MCF 10A (cell line): ENCODE measurements around the gene DLL1. TPM values are rescaled to one million over a fixed set of nuclear protein-coding genes. Genes with fewer than 3 reads are reported as not detected.
A peak's percentile ranks its signal among the peaks of the same experiment; 100 is the strongest.

ENCODE experiments used
- BruUV-seq: library from RNA; stranded (reverse); fragments of 400-500 nt; replicated peaks from 2 replicates; lab custom pipeline; 2021; lab: Mats Ljungman, UMichigan
- CTCF ChIA-PET: fragments of 300-600 bp; sonication (Branson Sonifier 250); formaldehyde crosslinking; extraction: SDS; loops from one replicate; lab custom pipeline; 2021; ENCODE audit warnings: antibody characterized with exemption, inconsistent platforms; lab: Yijun Ruan, JAX
- POLR2A ChIA-PET: fragments of 300-600, 350-650 bp; sonication (Branson Sonifier 250); formaldehyde crosslinking; extraction: SDS; loops from one replicate; lab custom pipeline; 2020; ENCODE audit warnings: antibody characterized with exemption, inconsistent platforms; lab: Yijun Ruan, JAX
- DNase-seq: peaks from one replicate; pipeline ENCODE4 v3.0.0-alpha.2; 2018; ENCODE audit not compliant: unreplicated experiment
- H3K27ac Mint-ChIP-seq: one replicate; pipeline ENCODE4 v1.8.0; 2022; ENCODE audit warnings: mild to moderate bottlenecking, low read depth, mixed read lengths; ENCODE audit not compliant: unreplicated experiment
- H3K27me3 Mint-ChIP-seq: one replicate; pipeline ENCODE4 v1.8.0; 2022; ENCODE audit warnings: mixed read lengths; ENCODE audit not compliant: insufficient read depth, unreplicated experiment
- H3K36me3 Mint-ChIP-seq: one replicate; pipeline ENCODE4 v1.8.0; 2022; ENCODE audit warnings: mild to moderate bottlenecking, moderate library complexity, mixed read lengths; ENCODE audit not compliant: insufficient read depth, unreplicated experiment
- H3K4me1 Mint-ChIP-seq: one replicate; pipeline ENCODE4 v1.8.0; 2022; ENCODE audit warnings: mixed read lengths; ENCODE audit not compliant: insufficient read depth, unreplicated experiment
- H3K4me3 Mint-ChIP-seq: one replicate; pipeline ENCODE4 v1.8.0; 2022; ENCODE audit warnings: mild to moderate bottlenecking, moderate library complexity, mixed read lengths; ENCODE audit not compliant: unreplicated experiment
- H3K9me3 Mint-ChIP-seq: one replicate; pipeline ENCODE4 v1.8.0; 2022; ENCODE audit warnings: mixed read lengths; ENCODE audit not compliant: unreplicated experiment
- intact Hi-C: fragments of 100-400 bp; cut with micrococcal nuclease; formaldehyde crosslinking; loops from 2 replicates; pipeline ENCODE4 v1.14.1; 2022
- total RNA-seq: library from RNA; stranded (reverse); gene quantifications from 2 replicates; pipeline ENCODE4 v1.2.3, GENCODE V29; 2022
- TF ChIP-seq, protein P1 (sequence below): fragments of 200-600 bp; IDR thresholded peaks from one replicate; pipeline ENCODE4 v1.8.0; 2022; ENCODE audit warnings: antibody characterized with exemption, mild to moderate bottlenecking; ENCODE audit not compliant: unreplicated experiment

Gene DLL1
- total RNA-seq, 1 experiment from 2014 or later: 1.4 TPM

DNA sequence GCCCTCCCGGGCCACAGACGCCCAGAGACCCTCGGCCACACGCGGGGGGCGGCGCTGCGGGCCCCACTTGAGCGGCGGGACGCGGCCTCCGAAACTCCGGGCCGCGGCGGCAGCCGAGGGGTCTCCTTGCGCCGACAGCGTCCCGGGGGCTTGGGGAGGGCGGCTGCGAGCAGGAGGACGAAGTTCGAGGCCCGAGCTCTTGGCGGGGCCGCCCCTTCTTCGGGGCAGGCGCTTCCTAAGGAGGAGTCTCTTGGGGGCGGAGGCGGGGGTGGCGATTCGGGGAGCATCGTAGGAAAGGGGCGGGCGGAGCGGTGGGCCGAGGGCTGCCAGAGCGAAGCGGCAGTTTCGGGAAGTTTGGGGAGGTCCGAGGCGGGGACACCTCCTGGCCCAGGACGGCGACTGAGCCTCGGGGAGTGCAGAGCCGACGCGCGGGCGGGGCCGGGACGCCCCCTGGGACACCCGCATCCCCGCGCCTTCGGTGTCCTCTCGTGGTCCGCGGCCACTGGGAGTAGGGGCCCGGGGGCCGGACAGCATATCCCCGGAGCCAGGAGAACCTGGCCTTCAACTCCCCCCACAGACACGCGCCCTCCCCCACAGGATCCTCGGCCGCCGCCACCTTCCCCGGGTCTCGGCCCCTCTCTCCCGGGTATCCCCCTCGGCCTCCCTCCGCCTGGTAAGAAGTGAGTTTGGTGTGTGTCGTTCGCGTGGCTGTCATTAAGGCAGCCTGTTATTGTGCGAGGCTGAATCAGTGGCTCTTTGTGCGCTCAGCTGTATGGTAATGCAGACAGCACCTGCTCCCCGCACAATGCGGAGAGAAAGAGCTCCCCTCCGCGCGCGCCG is 613 bp upstream of the DLL1 start:
- intact Hi-C loops: loop anchor here (1.0 to 10.0 kb wide), 5 partner anchors 117 to 1397 kb away; no protein-coding TSS in a partner anchor
- Mint-ChIP-seq H3K9me3 (no peaks in the 10 kb centered on the region), H3K4me3 (peak overlapping the region; percentile 67), H3K27ac (no peak overlapping the region), H3K27me3 (peaks cover 74% of the 10 kb centered on the region), H3K4me1 (peaks cover 14% of the 10 kb centered on the region), H3K36me3 (peaks cover 5% of the 10 kb centered on the region)
- CTCF ChIA-PET: interaction anchor here (0.5 to 6.5 kb wide), 15 partner anchors 12 to 502 kb away, joined by 3 to 65 read pairs (median 5); no protein-coding TSS in a partner anchor
- POLR2A ChIA-PET: interaction anchor here (1.3 to 2.0 kb wide), 3 partner anchors 13 to 460 kb away, joined by 3 to 12 read pairs (median 8); no protein-coding TSS in a partner anchor
- TF ChIP-seq, protein P1, sequence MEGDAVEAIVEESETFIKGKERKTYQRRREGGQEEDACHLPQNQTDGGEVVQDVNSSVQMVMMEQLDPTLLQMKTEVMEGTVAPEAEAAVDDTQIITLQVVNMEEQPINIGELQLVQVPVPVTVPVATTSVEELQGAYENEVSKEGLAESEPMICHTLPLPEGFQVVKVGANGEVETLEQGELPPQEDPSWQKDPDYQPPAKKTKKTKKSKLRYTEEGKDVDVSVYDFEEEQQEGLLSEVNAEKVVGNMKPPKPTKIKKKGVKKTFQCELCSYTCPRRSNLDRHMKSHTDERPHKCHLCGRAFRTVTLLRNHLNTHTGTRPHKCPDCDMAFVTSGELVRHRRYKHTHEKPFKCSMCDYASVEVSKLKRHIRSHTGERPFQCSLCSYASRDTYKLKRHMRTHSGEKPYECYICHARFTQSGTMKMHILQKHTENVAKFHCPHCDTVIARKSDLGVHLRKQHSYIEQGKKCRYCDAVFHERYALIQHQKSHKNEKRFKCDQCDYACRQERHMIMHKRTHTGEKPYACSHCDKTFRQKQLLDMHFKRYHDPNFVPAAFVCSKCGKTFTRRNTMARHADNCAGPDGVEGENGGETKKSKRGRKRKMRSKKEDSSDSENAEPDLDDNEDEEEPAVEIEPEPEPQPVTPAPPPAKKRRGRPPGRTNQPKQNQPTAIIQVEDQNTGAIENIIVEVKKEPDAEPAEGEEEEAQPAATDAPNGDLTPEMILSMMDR: no peak
- no TSS peak for BruUV-seq
- peak; percentile 17 for DNase-seq

DNA sequence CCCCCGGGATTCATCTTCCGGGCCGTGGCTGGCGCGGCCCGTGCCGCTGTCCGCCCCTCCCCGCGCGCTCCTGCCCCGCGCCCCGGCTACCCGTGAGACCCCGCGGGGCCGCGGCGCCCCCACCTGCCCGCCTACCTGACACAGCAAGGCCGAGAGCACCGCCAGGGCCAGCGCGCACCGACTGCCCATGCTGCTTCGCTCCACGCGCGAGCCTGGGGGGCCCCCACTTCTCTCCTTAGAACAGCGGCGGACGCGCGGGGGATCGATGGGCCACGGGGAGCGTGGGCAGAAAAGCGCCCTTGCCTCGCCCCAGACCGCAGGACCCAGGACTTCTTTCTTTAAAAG is 955 bp downstream of the DLL1 start:
- Mint-ChIP-seq H3K9me3 (no peaks in the 10 kb centered on the region), H3K4me3 (peak overlapping the region; percentile 85), H3K27ac (peak overlapping the region; percentile 23), H3K36me3 (peaks cover 5% of the 10 kb centered on the region), H3K27me3 (peaks cover 67% of the 10 kb centered on the region), H3K4me1 (peaks cover 14% of the 10 kb centered on the region)
- intact Hi-C loops: loop anchor here (10.0 kb wide), 2 partner anchors 115 to 1395 kb away; no protein-coding TSS in a partner anchor
- TF ChIP-seq, protein P1: no peak
- POLR2A ChIA-PET: interaction anchor here (0.7 to 1.3 kb wide), 4 partner anchors 15 to 325 kb away, joined by 3 to 4 read pairs (median 4); no protein-coding TSS in a partner anchor
- no peak for DNase-seq
- BruUV-seq: no TSS peak
- CTCF ChIA-PET: interaction anchor here (0.6 to 6.5 kb wide), 4 partner anchors 177 to 457 kb away, joined by 3 to 65 read pairs (median 3); no protein-coding TSS in a partner anchor

DNA sequence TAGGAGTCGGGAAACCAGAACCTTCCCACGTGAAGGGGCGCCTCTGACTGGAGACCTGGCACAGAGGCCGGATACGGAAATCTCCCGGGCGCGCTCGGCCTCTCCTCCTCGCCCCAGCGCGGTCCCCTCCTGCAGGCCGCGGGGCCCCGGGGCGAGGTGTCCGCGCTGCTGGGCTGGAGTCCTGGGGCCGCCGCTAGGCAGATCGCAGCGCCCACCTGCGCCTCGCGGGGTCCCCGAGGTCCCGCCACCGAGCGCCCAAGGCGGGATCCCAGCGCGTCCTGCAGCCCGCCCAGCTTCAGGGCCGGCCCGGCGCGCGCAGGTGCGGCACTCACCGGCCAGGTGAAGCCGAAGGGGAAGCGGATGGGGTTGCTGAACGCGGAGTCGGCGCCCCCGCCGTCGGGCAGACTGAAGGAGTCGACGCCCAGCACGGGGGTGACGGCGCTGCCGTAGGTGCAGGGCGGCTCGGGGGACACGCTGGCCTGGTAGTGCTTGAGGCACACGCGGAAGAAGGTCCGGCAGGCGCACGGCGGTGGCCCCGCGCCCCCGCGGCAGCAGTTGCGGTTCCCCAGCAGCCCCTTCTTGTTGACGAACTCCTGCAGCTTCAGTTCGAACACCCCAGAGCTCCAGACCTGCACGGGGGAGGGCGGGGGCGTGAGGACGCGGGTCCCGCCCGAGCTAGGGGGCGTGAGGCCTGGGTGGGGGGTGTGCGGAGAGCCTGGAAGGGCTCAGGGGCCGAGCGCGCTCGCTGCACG is 1.5 kb downstream of the DLL1 start:
- H3K36me3 Mint-ChIP-seq: peaks cover 5% of the 10 kb centered on the region
- ChIA-PET CTCF (interaction anchor here (0.6 to 6.5 kb wide), 2 partner anchors 442 to 457 kb away, joined by 3 to 65 read pairs; no protein-coding TSS in a partner anchor), POLR2A (interaction anchor here (1.0 to 1.1 kb wide), 2 partner anchors 19 to 38 kb away, joined by 4 read pairs; no protein-coding TSS in a partner anchor)
- BruUV-seq: no TSS peak
- no peak overlapping the region for H3K27ac Mint-ChIP-seq
- intact Hi-C loops: no loop called here
- H3K4me1 Mint-ChIP-seq: peaks cover 14% of the 10 kb centered on the region
- H3K27me3 Mint-ChIP-seq: peaks cover 61% of the 10 kb centered on the region
- no peak for DNase-seq
- TF ChIP-seq, protein P1: no peak
- H3K9me3 Mint-ChIP-seq: no peaks in the 10 kb centered on the region
- peak overlapping the region; percentile 85 for H3K4me3 Mint-ChIP-seq
